ENCODE data around the gene ZNF576.
"Not testable (repeated sequence)": the region's sequence is repeated elsewhere in the genome, so short reads cannot be mapped to it uniquely, and the experiment has no call there.

Gene ZNF576

GRCh38 chr19:43595999-43596841 lies at the start of gene ZNF576, which contains the start of gene IRGQ:
Gene ZNF576 (plus strand): TSS chr19:43596595. CDS start chr19:43597109, 514 bp downstream.
Gene IRGQ (minus strand): TSS chr19:43596134. CDS start chr19:43595338, 796 bp downstream.
- Mint-ChIP-seq H3K4me3 (peak within 1 kb of the TSS; percentile 90), H3K4me1 (peaks cover 43% of the 10 kb centered on the region)

GRCh38 chr19:43547926-43548325 lies 48.5 kb upstream of the ZNF576 start:
- H3K4me3 Mint-ChIP-seq, H3K4me1 Mint-ChIP-seq, CTCF ChIA-PET, H3K27ac Mint-ChIP-seq, DNase-seq, H3K9me3 Mint-ChIP-seq, H3K27me3 Mint-ChIP-seq: not testable (repeated sequence)
- peaks cover 38% of the 10 kb centered on the region for H3K36me3 Mint-ChIP-seq

More at GRCh38 chr19:43595999-43596841, at the start of gene ZNF576, which contains the start of gene IRGQ:
- peaks cover 5% of the 10 kb centered on the region for H3K27me3 Mint-ChIP-seq
- no peaks in the 10 kb centered on the region for H3K9me3 Mint-ChIP-seq
- peaks cover 28% of the 10 kb centered on the region for H3K36me3 Mint-ChIP-seq
- peak within 1 kb of the TSS; percentile 98 for H3K27ac Mint-ChIP-seq
- CTCF ChIA-PET = interaction anchor here (1.2 to 5.6 kb wide), 9 partner anchors 14 to 149 kb away, joined by 3 to 129 read pairs (median 20); partner anchors contain the start of genes PINLYP and XRCC1
- peak; percentile 100 for DNase-seq

- no peak overlapping the region for H3K27ac Mint-ChIP-seq
- peaks cover 31% of the 10 kb centered on the region for H3K36me3 Mint-ChIP-seq
- H3K4me1 Mint-ChIP-seq = no peaks in the 10 kb centered on the region
- CTCF ChIA-PET = interaction anchor here (0.9 kb wide), 1 partner anchor 12 kb away, joined by 4 read pairs; no protein-coding TSS in a partner anchor
- no peaks in the 10 kb centered on the region for H3K9me3 Mint-ChIP-seq
- H3K27me3 Mint-ChIP-seq = no peaks in the 10 kb centered on the region
- no peak overlapping the region for H3K4me3 Mint-ChIP-seq
- no peak for DNase-seq
These were observed 47.7 kb upstream of the ZNF576 start for GRCh38 chr19:43548706-43549105.

- H3K27ac Mint-ChIP-seq = peak overlapping the region; percentile 21
- no peaks in the 10 kb centered on the region for H3K27me3 Mint-ChIP-seq
- no peak for DNase-seq
- CTCF ChIA-PET = interaction anchor here (6.0 kb wide), 1 partner anchor 44 kb away, joined by 129 read pairs; the partner anchor contains the start of genes IRGQ and ZNF576
- H3K4me1 Mint-ChIP-seq = peaks cover 8% of the 10 kb centered on the region
- peaks cover 24% of the 10 kb centered on the region for H3K36me3 Mint-ChIP-seq
- no peak overlapping the region for H3K4me3 Mint-ChIP-seq
- no peaks in the 10 kb centered on the region for H3K9me3 Mint-ChIP-seq
These were observed 44.8 kb upstream of the ZNF576 start for GRCh38 chr19:43551399-43552197.

GRCh38 chr19:43552198-43552450 lies 44.3 kb upstream of the ZNF576 start:
- H3K27ac Mint-ChIP-seq = no peak overlapping the region
- H3K9me3 Mint-ChIP-seq = no peaks in the 10 kb centered on the region
- CTCF ChIA-PET = interaction anchor here (1.0 to 6.0 kb wide), 2 partner anchors 8 to 43 kb away, joined by 3 to 129 read pairs; partner anchors contain the start of genes IRGQ and ZNF576
- H3K4me3 Mint-ChIP-seq = no peak overlapping the region
- peaks cover 24% of the 10 kb centered on the region for H3K36me3 Mint-ChIP-seq
- H3K27me3 Mint-ChIP-seq = no peaks in the 10 kb centered on the region
- DNase-seq = no peak
- peaks cover 8% of the 10 kb centered on the region for H3K4me1 Mint-ChIP-seq

GRCh38 chr19:43552616-43553015 lies 43.8 kb upstream of the ZNF576 start:
- no peak for DNase-seq
- CTCF ChIA-PET = interaction anchor here (1.0 to 6.0 kb wide), 3 partner anchors 8 to 100 kb away, joined by 3 to 129 read pairs (median 6); partner anchors contain the start of genes IRGQ and ZNF576
- Mint-ChIP-seq H3K4me3 (no peak overlapping the region), H3K36me3 (peaks cover 26% of the 10 kb centered on the region), H3K27me3 (no peaks in the 10 kb centered on the region), H3K4me1 (peaks cover 8% of the 10 kb centered on the region), H3K27ac (no peak overlapping the region), H3K9me3 (no peaks in the 10 kb centered on the region)

- H3K4me1 Mint-ChIP-seq = peaks cover 8% of the 10 kb centered on the region
- H3K27ac Mint-ChIP-seq = no peak overlapping the region
- no peaks in the 10 kb centered on the region for H3K9me3 Mint-ChIP-seq
- H3K4me3 Mint-ChIP-seq = no peak overlapping the region
- H3K27me3 Mint-ChIP-seq = no peaks in the 10 kb centered on the region
- H3K36me3 Mint-ChIP-seq = peaks cover 31% of the 10 kb centered on the region
- CTCF ChIA-PET = interaction anchor here (1.3 to 6.0 kb wide), 3 partner anchors 33 to 99 kb away, joined by 3 to 129 read pairs (median 6); partner anchors contain the start of genes IRGQ and ZNF576
- no peak for DNase-seq
These were observed 42.7 kb upstream of the ZNF576 start for GRCh38 chr19:43553656-43554055.

- Mint-ChIP-seq H3K4me3 (no peak overlapping the region), H3K27ac (no peak overlapping the region), H3K4me1 (peaks cover 8% of the 10 kb centered on the region), H3K9me3 (no peaks in the 10 kb centered on the region), H3K36me3 (peaks cover 31% of the 10 kb centered on the region), H3K27me3 (no peaks in the 10 kb centered on the region)
- no peak for DNase-seq
- CTCF ChIA-PET = interaction anchor here (1.1 to 6.0 kb wide), 19 partner anchors 9 to 122 kb away, joined by 3 to 129 read pairs (median 9); partner anchors contain the start of genes ETHE1, IRGQ, PINLYP and XRCC1
These were observed 42.0 kb upstream of the ZNF576 start for GRCh38 chr19:43554317-43554895.

- Mint-ChIP-seq H3K4me3 (no peak overlapping the region), H3K4me1 (peaks cover 9% of the 10 kb centered on the region), H3K9me3 (no peaks in the 10 kb centered on the region), H3K27ac (no peak overlapping the region), H3K36me3 (peaks cover 28% of the 10 kb centered on the region), H3K27me3 (no peaks in the 10 kb centered on the region)
- CTCF ChIA-PET = interaction anchor here (0.6 to 6.0 kb wide), 26 partner anchors 8 to 164 kb away, joined by 3 to 129 read pairs (median 8); partner anchors contain the start of genes ETHE1, IRGQ, PINLYP and XRCC1
- peak; percentile 91 for DNase-seq
These were observed 41.1 kb upstream of the ZNF576 start for GRCh38 chr19:43555185-43555770.

GRCh38 chr19:43560687-43561086 lies 35.7 kb upstream of the ZNF576 start:
- H3K36me3 Mint-ChIP-seq = peaks cover 42% of the 10 kb centered on the region
- H3K9me3 Mint-ChIP-seq = no peaks in the 10 kb centered on the region
- peaks cover 46% of the 10 kb centered on the region for H3K4me1 Mint-ChIP-seq
- H3K4me3 Mint-ChIP-seq = no peak overlapping the region
- peak overlapping the region; percentile 99 for H3K27ac Mint-ChIP-seq
- H3K27me3 Mint-ChIP-seq = no peaks in the 10 kb centered on the region
- CTCF ChIA-PET = interaction anchor here (0.9 to 2.3 kb wide), 2 partner anchors 11 to 33 kb away, joined by 3 to 9 read pairs; no protein-coding TSS in a partner anchor
- DNase-seq = no peak

- H3K36me3 Mint-ChIP-seq = peaks cover 42% of the 10 kb centered on the region
- CTCF ChIA-PET = interaction anchor here (0.8 to 2.3 kb wide), 3 partner anchors 10 to 35 kb away, joined by 3 to 9 read pairs (median 3); partner anchors contain the start of genes IRGQ and ZNF576
These were observed 35.0 kb upstream of the ZNF576 start for GRCh38 chr19:43561139-43561970.

GRCh38 chr19:43562226-43562697 lies 34.1 kb upstream of the ZNF576 start:
- peak overlapping the region; percentile 27 for H3K4me3 Mint-ChIP-seq
- no peaks in the 10 kb centered on the region for H3K9me3 Mint-ChIP-seq
- no peak for DNase-seq
- CTCF ChIA-PET = interaction anchor here (1.4 kb wide), 1 partner anchor 32 kb away, joined by 6 read pairs; no protein-coding TSS in a partner anchor
- H3K27me3 Mint-ChIP-seq = no peaks in the 10 kb centered on the region
- peak overlapping the region; percentile 99 for H3K27ac Mint-ChIP-seq
- peaks cover 46% of the 10 kb centered on the region for H3K4me1 Mint-ChIP-seq
- peaks cover 41% of the 10 kb centered on the region for H3K36me3 Mint-ChIP-seq

More at GRCh38 chr19:43561139-43561970, 35.0 kb upstream of the ZNF576 start:
- H3K27me3 Mint-ChIP-seq = no peaks in the 10 kb centered on the region
- no peak overlapping the region for H3K4me3 Mint-ChIP-seq
- H3K27ac Mint-ChIP-seq = peak overlapping the region; percentile 99
- H3K4me1 Mint-ChIP-seq = peaks cover 46% of the 10 kb centered on the region
- no peaks in the 10 kb centered on the region for H3K9me3 Mint-ChIP-seq
- DNase-seq = no peak

Data from activated naive CD4-positive, alpha-beta T cell treated with anti-CD3 and anti-CD28 coated beads, Interleukin-2, amount 10 ng/mL, durations not matched to agents 7 days and 5 days (primary cell).